A673 (cell line): ENCODE measurements around the gene SYVN1. TPM values are rescaled to one million over a fixed set of nuclear protein-coding genes. Genes with fewer than 3 reads are reported as not detected.

Experiments
- BruUV-seq: library from RNA; stranded (reverse); fragments of 400-500 nt; replicated peaks from 2 replicates; lab custom pipeline; 2021; lab: Mats Ljungman, UMichigan
- CTCF ChIA-PET: fragments of 300-600 bp; sonication (Branson Sonifier 250); formaldehyde crosslinking; loops from one replicate; lab custom pipeline; 2022; ENCODE audit warnings: antibody characterized with exemption; lab: Charles Lee
- POLR2A ChIA-PET: fragments of 300-600 bp; sonication (Branson Sonifier 250); formaldehyde crosslinking; loops from one replicate; lab custom pipeline; 2022; ENCODE audit warnings: antibody characterized with exemption; ENCODE audit not compliant: low non-redundant PET; lab: Charles Lee
- DNase-seq: peaks from one replicate; pipeline ENCODE4 v3.0.0-alpha.2; 2015; ENCODE audit warnings: low spot score
- H3K27ac ChIP-seq: fragments of 200-600 bp; sonication (generic); 2 replicates; pipeline ENCODE4 v1.5.1; 2016; ENCODE audit warnings: mixed run types, low read depth, mild to moderate bottlenecking, mixed read lengths, antibody characterized with exemption, low read length; ENCODE audit not compliant: poor library complexity, severe bottlenecking
- H3K27me3 ChIP-seq: fragments of 200-600 bp; sonication (generic); replicated peaks from 2 replicates; pipeline ENCODE4 v1.6.1; 2017; ENCODE audit warnings: mixed run types, low read depth, mild to moderate bottlenecking, mixed read lengths, antibody characterized with exemption, low read length; ENCODE audit not compliant: insufficient read depth, poor library complexity
- H3K36me3 ChIP-seq: fragments of 200-600 bp; sonication (generic); 2 replicates; pipeline ENCODE4 v1.6.1; 2016; ENCODE audit warnings: mixed run types, mild to moderate bottlenecking, mixed read lengths, antibody characterized with exemption, low read length; ENCODE audit not compliant: insufficient read depth, poor library complexity, severe bottlenecking
- H3K4me1 ChIP-seq: fragments of 200-600 bp; sonication (generic); 2 replicates; pipeline ENCODE4 v1.6.1; 2017; ENCODE audit warnings: mixed run types, mild to moderate bottlenecking, mixed read lengths, antibody characterized with exemption, low read length; ENCODE audit not compliant: insufficient read depth, poor library complexity, severe bottlenecking
- H3K4me3 ChIP-seq: fragments of 200-600 bp; sonication (generic); 2 replicates; pipeline ENCODE4 v1.5.1; 2016; ENCODE audit warnings: low read depth, mixed run types, mild to moderate bottlenecking, mixed read lengths, low read length; ENCODE audit not compliant: poor library complexity, severe bottlenecking
- H3K9me3 ChIP-seq: fragments of 200-600 bp; sonication (generic); 2 replicates; pipeline ENCODE4 v1.6.1; 2016; ENCODE audit warnings: mixed run types, low read depth, mild to moderate bottlenecking, mixed read lengths, antibody characterized with exemption, low read length; ENCODE audit not compliant: poor library complexity, severe bottlenecking
- CTCF ChIP-seq: fragments of 300-800, 200-600 bp; sonication (generic); conservative IDR thresholded peaks from 2 replicates; pipeline ENCODE4 v1.5.1; 2017; ENCODE audit warnings: low read depth, mild to moderate bottlenecking, antibody characterized with exemption, low read length, moderate library complexity, mixed read lengths
- EZH2 ChIP-seq: fragments of 200-600 bp; sonication (generic); IDR thresholded peaks from 2 replicates; pipeline ENCODE4 v1.6.1; 2017; ENCODE audit warnings: borderline replicate concordance, low read depth, mild to moderate bottlenecking, mixed read lengths, antibody characterized with exemption, low read length; ENCODE audit not compliant: poor library complexity, severe bottlenecking
- intact Hi-C: fragments of 100-400 bp; cut with micrococcal nuclease; formaldehyde crosslinking; loops from one replicate; pipeline ENCODE4 v1.10.0; 2022; ENCODE audit not compliant: unreplicated experiment
- total RNA-seq: library from RNA; stranded (reverse); gene quantifications from 2 replicates; pipeline ENCODE4 v1.2.3, GENCODE V29; 2021

Gene SYVN1
- total RNA-seq, 1 experiment from 2014 or later = 48.5 TPM

- Histone ChIP-seq H3K4me3 (no peak overlapping the region), H3K4me1 (peaks cover 17% of the 10 kb centered on the region), H3K36me3 (peaks cover 56% of the 10 kb centered on the region), H3K27ac (no peak overlapping the region), H3K9me3 (no peaks in the 10 kb centered on the region), H3K27me3 (no peaks in the 10 kb centered on the region)
- no peak for DNase-seq
- no TSS peak for BruUV-seq
- ChIA-PET POLR2A (interaction anchor here (0.5 to 0.7 kb wide), 2 partner anchors 27 to 181 kb away, joined by 3 to 5 read pairs; no protein-coding TSS in a partner anchor), CTCF (no interaction called here)
- intact Hi-C loops = no loop called here
- TF ChIP-seq EZH2 = no peak
- TF ChIP-seq CTCF = no peak
Measured at GRCh38 chr11:65131895-65132237, 2.5 kb downstream of the SYVN1 start.

GRCh38 chr11:65131417-65131776 lies 2.9 kb downstream of the SYVN1 start:
- Histone ChIP-seq H3K4me1 (peaks cover 17% of the 10 kb centered on the region), H3K9me3 (no peaks in the 10 kb centered on the region), H3K27me3 (no peaks in the 10 kb centered on the region), H3K27ac (no peak overlapping the region), H3K36me3 (peaks cover 60% of the 10 kb centered on the region), H3K4me3 (no peak overlapping the region)
- ChIA-PET POLR2A (interaction anchor here (0.5 kb wide), 1 partner anchor 181 kb away, joined by 5 read pairs; no protein-coding TSS in a partner anchor), CTCF (interaction anchor here (0.6 kb wide), 1 partner anchor 9 kb away, joined by 7 read pairs; no protein-coding TSS in a partner anchor)
- no peak for DNase-seq
- BruUV-seq = no TSS peak
- TF ChIP-seq EZH2 (no peak), CTCF (no peak)
- intact Hi-C loops = no loop called here

DNA sequence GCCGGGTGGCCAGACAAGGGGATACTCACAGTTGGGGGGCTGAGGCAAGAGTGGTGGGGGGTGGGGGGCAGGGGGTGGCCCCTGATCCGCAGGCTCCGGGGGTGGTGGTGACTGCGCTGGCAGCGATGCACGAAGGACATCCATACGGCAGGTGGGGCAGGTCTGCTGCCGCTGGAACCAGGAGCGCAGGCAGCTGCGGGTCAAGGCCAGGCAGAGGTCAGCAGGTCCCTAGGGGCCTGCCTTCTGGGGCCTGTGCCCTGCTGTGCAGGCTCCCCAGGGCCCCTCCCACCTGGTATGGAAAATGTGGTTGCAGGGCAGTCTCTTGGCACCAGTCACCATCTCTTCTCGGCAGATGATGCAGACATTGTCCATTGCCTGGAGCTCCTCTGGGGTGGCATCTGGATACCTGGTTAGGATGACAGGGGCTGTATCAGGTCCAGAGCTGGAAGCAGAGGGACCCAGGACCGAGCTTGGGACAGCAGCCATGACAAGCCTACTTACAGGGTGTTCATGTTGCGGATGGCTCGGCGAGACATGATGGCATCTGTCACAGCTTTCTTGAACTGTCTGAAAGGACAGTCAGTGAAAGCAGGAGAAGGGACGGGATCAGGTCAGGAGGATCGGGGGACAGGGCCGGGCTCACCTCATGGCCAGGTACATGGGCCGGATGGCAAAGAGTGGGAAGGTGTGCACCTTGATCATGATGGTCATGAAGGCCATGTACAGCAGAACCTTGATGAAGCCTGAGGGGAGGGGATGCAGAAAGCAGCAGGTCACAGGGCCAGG lies 3.5 kb downstream of the SYVN1 start:
- H3K4me3 ChIP-seq = no peak overlapping the region
- H3K36me3 ChIP-seq = peaks cover 64% of the 10 kb centered on the region
- H3K27ac ChIP-seq = no peak overlapping the region
- no peaks in the 10 kb centered on the region for H3K27me3 ChIP-seq
- no peaks in the 10 kb centered on the region for H3K9me3 ChIP-seq
- CTCF ChIA-PET = interaction anchor here (0.6 kb wide), 2 partner anchors 8 to 201 kb away, joined by 4 to 7 read pairs; no protein-coding TSS in a partner anchor
- intact Hi-C loops = no loop called here
- BruUV-seq = no TSS peak
- DNase-seq = no peak
- no peak for TF ChIP-seq EZH2
- TF ChIP-seq CTCF = no peak
- peaks cover 15% of the 10 kb centered on the region for H3K4me1 ChIP-seq
- POLR2A ChIA-PET = no interaction called here
